GM19395 (cell line): Measurements from ENCODE around the gene CATSPERB.
"Not testable (repeated sequence)": the region's sequence is repeated elsewhere in the genome, so short reads cannot be mapped to it uniquely, and the experiment has no call there.

ENCODE experiments used
- ATAC-seq: cut with Tn5 transposase; IDR thresholded peaks from one replicate; pipeline ENCODE4 v1.9.1; 2021; ENCODE audit warnings: mild to moderate bottlenecking, moderate library complexity; ENCODE audit not compliant: unreplicated experiment

CATSPERB gene

GRCh38 chr14:91674911-91675310, 57.0 kb downstream of the CATSPERB start:
- ATAC-seq: no peak

- ATAC-seq: no peak
Observed at GRCh38 chr14:91669867-91670266, 62.0 kb downstream of the CATSPERB start.

DNA sequence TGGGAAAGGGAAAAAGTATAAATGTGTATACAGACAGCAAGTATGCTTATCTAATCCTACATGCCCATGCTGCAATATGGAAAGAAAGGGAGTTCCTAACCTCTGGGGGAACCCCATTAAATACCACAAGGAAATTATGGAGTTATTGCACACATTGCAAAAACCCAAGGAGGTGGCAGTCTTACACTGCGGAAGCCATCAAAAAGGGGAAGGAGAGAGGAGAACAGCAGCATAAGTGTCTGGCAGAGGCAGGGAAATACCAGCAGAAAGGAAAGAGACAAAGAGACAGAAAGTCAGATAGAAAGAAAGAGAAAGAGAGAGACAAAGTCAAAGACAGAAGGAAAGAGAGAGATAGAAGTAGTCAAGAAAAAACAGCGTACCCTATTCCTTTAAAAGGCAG, 64.8 kb downstream of the CATSPERB start:
- not testable (repeated sequence) for ATAC-seq

- no peak for ATAC-seq
Observed at GRCh38 chr14:91660790-91661189, 71.1 kb downstream of the CATSPERB start.

GRCh38 chr14:91654836-91655235, 77.0 kb downstream of the CATSPERB start:
- ATAC-seq: no peak

DNA sequence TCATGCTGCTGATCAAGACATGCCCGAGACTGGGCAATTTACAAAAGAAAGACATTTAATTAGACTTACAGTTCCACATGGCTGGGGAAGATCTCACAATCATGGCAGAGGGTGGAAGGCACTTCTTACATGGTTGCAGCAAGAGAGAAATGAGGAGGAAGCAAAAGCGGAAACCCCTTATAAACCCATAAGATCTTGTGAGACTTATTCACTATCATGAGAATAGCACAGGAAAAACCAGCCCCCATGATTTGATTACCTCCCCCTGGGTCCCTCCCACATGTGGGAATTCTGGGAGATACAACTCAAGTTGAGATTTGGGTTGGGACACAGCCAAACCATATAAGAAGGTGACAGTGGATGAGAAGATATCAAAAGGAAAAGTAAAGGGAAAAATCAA, 78.4 kb downstream of the CATSPERB start:
- ATAC-seq: no peak

- no peak for ATAC-seq
Observed at GRCh38 chr14:91649930-91650329, 82.0 kb downstream of the CATSPERB start.

DNA sequence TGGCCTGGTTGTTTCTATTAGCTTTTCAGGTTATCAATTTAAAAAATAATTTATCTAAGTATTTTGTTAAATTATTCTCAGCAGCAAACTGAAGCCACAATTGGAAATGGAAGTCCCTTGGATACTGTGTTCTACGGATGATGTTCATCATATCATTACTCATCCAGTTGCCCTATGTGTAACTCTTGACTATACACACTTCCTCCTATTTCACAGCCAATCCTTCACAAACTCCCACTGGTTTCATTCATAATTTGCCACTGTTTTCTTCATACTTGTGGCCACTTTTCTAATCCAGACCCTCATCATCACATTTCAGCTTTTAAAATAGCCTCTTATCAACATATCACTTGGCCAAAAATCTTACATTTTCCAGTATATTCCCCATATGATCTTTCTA, 84.0 kb downstream of the CATSPERB start:
- no peak for ATAC-seq

DNA sequence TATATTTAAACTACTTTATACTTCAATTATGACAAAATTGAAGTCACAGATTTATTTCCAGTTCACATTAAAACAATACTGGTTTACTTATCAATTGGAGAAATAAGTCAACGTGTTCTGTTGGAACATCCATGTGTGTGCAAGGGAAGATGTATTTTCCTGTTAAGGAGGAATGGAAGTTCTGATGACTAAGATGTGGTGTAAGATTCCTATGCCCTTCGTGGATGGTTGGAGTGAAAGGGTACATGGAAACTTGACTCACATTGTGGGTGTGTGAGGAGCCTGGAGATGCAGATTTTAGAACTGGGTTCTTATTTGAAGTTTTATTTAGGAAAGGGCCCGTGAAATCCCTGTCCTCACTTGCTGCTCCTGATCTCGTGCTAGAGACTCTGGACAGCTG, 95.3 kb downstream of the CATSPERB start:
- ATAC-seq: no peak

GRCh38 chr14:91624757-91625156, 107.1 kb downstream of the CATSPERB start:
- no peak for ATAC-seq

- ATAC-seq: no peak
Observed at GRCh38 chr14:91614187-91614586, 117.7 kb downstream of the CATSPERB start.

DNA sequence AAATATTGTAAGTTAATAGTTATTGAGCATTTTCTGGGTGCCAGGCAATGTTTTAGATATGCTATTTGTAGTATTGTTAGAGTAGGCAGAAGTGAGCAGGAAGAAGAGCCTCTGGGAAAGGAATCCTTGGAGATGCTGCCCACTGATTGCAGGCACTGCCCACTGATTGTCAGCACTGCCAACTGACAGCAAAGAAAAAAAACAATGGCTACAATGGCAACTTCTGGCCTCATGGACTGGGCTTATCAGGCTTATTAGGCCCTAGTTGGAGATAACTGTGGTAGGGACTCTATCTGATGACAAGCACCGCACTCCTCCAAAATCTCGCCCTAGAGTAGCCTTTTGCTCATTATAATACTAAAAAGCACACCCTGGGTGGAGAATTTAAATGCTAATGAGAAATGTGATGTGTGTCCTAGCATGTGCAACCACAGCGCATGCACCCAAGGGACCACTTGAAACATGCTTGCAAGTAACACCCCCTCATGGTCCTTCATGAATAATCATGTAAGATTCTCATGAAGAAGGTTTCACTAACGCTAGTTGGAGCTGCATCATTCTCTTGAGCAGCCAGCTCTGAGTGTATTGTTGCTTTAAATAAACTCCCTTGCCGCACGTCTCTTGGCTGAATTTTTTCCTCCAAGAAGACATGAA, 118.3 kb downstream of the CATSPERB start:
- no peak for ATAC-seq

DNA sequence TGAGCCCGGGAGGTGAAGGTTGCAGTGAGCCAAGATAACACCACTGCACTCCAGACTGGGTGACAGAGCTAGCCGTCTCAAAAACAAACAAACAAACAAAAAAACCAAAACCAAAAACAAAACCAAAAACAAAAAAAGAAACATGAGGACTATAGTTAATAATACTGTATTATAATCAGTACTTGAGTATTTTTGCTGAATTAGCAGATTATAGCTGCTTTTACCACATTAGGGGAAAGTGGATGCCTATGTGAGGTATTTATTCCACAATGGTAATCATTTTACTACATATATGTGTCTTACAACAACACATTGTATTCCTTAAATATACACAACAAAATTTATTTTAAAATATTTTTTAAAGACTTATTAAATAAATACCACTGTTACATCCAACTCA, 120.4 kb downstream of the CATSPERB start:
- no peak for ATAC-seq

DNA sequence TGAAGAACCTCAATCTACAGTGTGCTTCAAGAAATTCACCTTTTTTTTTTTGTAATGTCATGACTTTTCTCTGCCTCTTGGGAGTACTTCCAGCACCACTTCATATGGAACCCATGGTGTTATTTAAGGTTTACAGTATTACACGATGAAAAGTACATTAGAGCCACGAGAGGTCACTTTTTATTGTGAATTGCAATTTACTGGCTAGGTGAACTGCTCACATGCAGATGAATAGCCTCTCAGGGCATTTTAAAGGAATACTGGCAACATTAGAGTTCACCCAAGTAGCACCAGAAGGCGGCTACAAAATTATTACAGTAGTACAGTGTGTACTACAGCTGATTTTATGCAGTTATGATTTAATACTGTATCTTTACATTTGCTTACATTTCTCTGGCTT, 122.7 kb downstream of the CATSPERB start:
- no peak for ATAC-seq

DNA sequence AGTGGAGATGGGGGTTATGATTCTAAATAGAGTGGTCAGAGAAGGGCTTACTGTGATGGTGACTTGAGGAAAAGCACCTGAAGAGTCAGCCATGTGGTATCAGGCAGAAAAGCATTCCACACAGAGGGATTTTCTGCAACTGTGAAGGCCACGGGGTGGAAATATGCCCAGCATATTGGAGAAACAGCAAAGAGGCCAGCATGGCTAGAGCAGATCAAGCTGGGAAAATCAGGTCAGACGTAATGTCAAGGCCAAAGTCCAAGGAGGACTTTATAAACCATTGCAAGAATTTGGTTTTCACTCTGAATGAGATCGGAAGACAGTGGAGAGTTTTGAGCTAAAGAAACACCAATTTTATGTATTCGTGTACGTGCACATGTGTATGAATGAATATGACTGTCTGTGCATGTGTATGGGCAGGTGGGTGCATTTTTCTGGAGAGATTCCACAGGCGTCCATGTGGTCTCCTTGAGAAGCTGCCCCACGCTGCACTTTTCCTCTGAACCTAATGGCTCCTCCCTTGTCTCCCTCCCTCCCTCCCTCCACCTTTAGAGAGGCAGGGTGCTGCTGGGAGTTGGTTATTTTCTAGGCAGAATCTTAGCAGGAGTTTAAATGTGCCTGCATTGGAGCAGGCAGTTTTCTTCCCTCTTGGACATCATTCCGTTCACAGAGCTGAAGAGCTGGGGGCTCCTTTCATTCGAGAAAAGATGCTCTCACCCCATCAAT, 124.4 kb downstream of the CATSPERB start:
- no peak for ATAC-seq

DNA sequence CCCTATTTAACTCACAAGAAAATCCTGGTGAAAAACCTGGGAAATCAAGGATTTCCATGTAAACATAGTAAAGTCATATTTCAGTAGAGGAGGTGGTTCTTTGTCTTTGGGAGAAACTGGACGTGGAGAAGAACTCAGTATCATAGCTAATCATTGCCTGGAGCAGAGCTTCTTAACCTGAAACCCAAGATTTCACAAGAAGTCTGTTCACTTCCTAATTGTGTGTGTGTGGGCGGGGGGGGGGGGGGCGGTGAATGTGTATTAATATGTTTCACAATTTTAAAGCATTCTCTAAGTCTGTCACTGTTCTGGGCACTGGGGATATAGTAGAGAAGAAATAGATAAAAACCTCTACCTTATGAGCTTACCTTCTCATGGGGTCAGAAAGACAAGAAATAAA, 125.0 kb downstream of the CATSPERB start:
- no peak for ATAC-seq

DNA sequence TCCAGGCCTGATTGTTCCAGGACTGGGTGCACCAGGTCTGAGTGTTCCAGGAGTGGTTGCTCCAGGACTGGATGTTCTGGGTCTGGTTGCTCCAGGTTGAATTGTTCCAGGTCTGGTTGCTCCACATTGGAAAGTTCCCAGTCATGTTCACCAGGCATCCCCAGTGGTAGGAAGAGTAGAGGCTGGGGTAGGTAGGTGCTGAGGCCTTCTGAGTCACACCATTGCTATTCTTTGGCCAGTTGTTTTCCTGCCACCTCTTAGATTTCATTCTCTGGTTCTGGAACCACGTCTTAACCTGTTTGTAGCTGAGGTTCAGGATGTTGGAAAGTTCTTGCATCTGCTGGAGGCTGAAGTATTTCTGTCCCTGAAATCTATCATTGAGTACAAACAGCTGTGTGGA, 127.3 kb downstream of the CATSPERB start:
- ATAC-seq: not testable (repeated sequence)

DNA sequence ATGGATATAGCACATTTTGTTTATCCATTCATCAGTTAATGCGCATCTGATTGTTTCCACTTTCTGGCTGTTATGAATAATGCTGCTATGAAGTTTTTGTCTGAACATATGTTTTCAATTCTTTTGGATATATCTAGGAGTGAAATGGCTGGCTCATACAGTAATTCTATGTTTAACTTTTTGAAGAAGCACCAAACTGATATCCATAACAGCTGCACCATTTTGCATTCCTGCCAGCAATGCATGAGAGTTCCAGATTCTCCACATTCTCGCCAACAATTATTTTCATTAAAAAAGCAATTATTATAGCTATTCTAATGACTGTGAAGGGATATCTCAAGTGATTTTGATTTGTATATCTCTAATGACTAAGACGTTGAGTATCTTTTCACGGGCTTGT, 131.9 kb downstream of the CATSPERB start:
- ATAC-seq: no peak

DNA sequence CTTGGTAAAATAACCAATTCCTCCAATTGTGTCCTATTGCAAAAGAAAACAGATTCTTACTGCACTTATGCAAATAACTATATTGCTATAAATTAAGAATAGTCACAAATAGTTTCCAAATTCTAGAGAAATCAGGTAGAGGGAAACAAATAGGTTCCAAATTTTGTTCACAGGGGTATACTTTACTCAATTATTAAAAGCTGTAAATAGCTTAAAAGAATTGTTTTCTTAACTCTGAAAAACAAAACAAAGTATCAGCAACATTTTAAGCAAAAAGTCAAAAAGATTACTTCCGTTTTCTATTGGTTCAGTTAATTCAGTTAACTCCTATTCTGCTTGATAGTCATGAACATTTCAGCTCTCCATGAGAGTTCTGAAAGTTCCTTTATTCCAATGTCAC, 136.2 kb downstream of the CATSPERB start:
- ATAC-seq: no peak

DNA sequence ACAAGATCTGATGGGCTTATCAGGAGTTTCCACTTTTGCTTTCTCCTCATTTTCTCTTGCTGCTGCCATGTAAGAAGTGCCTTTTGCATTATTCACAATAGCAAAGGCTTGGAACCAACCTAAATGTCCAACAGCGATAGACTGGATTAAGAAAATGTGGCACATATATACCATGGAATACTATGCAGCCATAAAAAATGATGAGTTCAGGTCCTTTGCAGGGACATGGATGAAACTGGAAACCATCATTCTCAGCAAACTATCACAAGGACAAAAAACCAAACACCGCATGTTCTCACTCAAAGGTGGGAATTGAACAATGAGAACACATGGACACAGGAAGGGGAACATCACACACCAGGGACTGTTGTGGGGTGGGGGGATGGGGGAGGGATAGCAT, 137.9 kb downstream of the CATSPERB start:
- not testable (repeated sequence) for ATAC-seq

- no peak for ATAC-seq
Observed at GRCh38 chr14:91586410-91586809, 145.5 kb downstream of the CATSPERB start.

DNA sequence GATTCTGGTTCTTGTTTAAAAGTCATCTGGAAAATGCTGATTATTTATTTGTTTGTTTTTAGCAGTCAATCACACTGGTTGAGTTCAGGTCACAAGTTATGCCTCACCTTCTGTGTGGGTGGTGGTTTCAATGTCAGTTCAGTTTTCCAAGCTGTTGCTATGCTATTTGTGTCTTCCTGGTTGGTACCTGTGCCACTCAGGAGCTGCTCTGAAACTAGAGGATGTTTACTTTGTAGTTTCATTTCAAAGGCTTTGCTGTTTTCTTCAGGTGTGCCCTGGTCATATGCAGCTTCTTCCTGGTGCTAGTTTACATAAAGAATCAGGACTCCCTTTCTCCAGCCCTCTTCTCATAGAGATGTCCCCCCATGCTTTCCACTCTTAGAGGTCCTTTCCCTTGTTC, 146.0 kb downstream of the CATSPERB start:
- no peak for ATAC-seq

GRCh38 chr14:91582761-91583160, 149.1 kb downstream of the CATSPERB start:
- no peak for ATAC-seq
